Activated T-cell treated with anti-CD3 and anti-CD28 coated beads, Interleukin-2, amount 50 U/mL, for 4 hours (primary cell): ENCODE results near the gene NRXN3. TPM values are rescaled to one million over a fixed set of nuclear protein-coding genes. Genes with fewer than 3 reads are reported as not detected.

Experiments
- ATAC-seq, 2 donors: fragments of 200-7000 bp; cut with Tn5 transposase; one replicate each; pipeline ENCODE4 v1.10.0; 2021
- DNase-seq: peaks from one replicate; pipeline ENCODE4 v3.0.0-alpha.2; 2020
- H3K27me3 Mint-ChIP-seq: one replicate; pipeline ENCODE4 v1.8.0; 2021; ENCODE audit warnings: low read depth, mixed read lengths
- H3K36me3 Mint-ChIP-seq: one replicate; pipeline ENCODE4 v1.8.0; 2022; ENCODE audit warnings: mixed read lengths; ENCODE audit not compliant: insufficient read depth
- H3K4me1 Mint-ChIP-seq: one replicate; pipeline ENCODE4 v1.8.0; 2021; ENCODE audit warnings: low read depth, mixed read lengths
- H3K4me3 Mint-ChIP-seq: one replicate; pipeline ENCODE4 v1.8.0; 2021; ENCODE audit warnings: mild to moderate bottlenecking, moderate library complexity, mixed read lengths
- H3K9me3 Mint-ChIP-seq: one replicate; pipeline ENCODE4 v1.8.0; 2021; ENCODE audit warnings: mixed read lengths
- total RNA-seq, 3 donors: library from RNA; stranded (reverse); gene quantifications; one replicate each; pipeline ENCODE4 v1.2.1, GENCODE V29; 2021

NRXN3 gene
- total RNA-seq, 3 donors from 2014 or later, result not detected

- Mint-ChIP-seq H3K4me1 (no peaks in the 10 kb centered on the region), H3K36me3 (no peaks in the 10 kb centered on the region), H3K4me3 (no peak overlapping the region), H3K9me3 (no peaks in the 10 kb centered on the region), H3K27me3 (no peaks in the 10 kb centered on the region)
- DNase-seq (no peak), ATAC-seq (no peak)
Observed at GRCh38 chr14:79404874-79405511, 1234.8 kb downstream of the NRXN3 start.

- Mint-ChIP-seq H3K4me1 (no peaks in the 10 kb centered on the region), H3K36me3 (no peaks in the 10 kb centered on the region), H3K27me3 (no peaks in the 10 kb centered on the region), H3K4me3 (no peak overlapping the region), H3K9me3 (no peaks in the 10 kb centered on the region)
- DNase-seq (no peak), ATAC-seq (no peak)
Observed at GRCh38 chr14:79405512-79405910, 1235.3 kb downstream of the NRXN3 start.

GRCh38 chr14:79407572-79407971 is 1237.4 kb downstream of the NRXN3 start:
- Mint-ChIP-seq H3K4me3 (no peak overlapping the region), H3K4me1 (no peaks in the 10 kb centered on the region), H3K36me3 (no peaks in the 10 kb centered on the region), H3K27me3 (no peaks in the 10 kb centered on the region), H3K9me3 (peaks cover 3% of the 10 kb centered on the region)
- DNase-seq (no peak), ATAC-seq (no peak)

- H3K36me3 Mint-ChIP-seq, result no peaks in the 10 kb centered on the region
- peaks cover 3% of the 10 kb centered on the region for H3K9me3 Mint-ChIP-seq
- ATAC-seq, result no peak
- no peaks in the 10 kb centered on the region for H3K4me1 Mint-ChIP-seq
- DNase-seq, result no peak
- no peak overlapping the region for H3K4me3 Mint-ChIP-seq
- no peaks in the 10 kb centered on the region for H3K27me3 Mint-ChIP-seq
Observed at GRCh38 chr14:79408696-79409095, 1238.5 kb downstream of the NRXN3 start.

GRCh38 chr14:79411403-79412174 is 1241.4 kb downstream of the NRXN3 start:
- no peaks in the 10 kb centered on the region for H3K27me3 Mint-ChIP-seq
- ATAC-seq, result no peak
- DNase-seq, result no peak
- no peaks in the 10 kb centered on the region for H3K36me3 Mint-ChIP-seq
- no peak overlapping the region for H3K4me3 Mint-ChIP-seq
- H3K4me1 Mint-ChIP-seq, result no peaks in the 10 kb centered on the region
- H3K9me3 Mint-ChIP-seq, result peaks cover 3% of the 10 kb centered on the region

- Mint-ChIP-seq H3K4me3 (no peak overlapping the region), H3K36me3 (no peaks in the 10 kb centered on the region), H3K27me3 (no peaks in the 10 kb centered on the region), H3K4me1 (no peaks in the 10 kb centered on the region), H3K9me3 (peaks cover 3% of the 10 kb centered on the region)
- ATAC-seq, result no peak
- DNase-seq, result no peak
Observed at GRCh38 chr14:79412822-79413221, 1242.6 kb downstream of the NRXN3 start.

GRCh38 chr14:79413734-79414428 is 1243.7 kb downstream of the NRXN3 start:
- H3K36me3 Mint-ChIP-seq, result no peaks in the 10 kb centered on the region
- ATAC-seq (no peak), DNase-seq (no peak)
- no peak overlapping the region for H3K4me3 Mint-ChIP-seq
- H3K9me3 Mint-ChIP-seq, result peaks cover 3% of the 10 kb centered on the region
- H3K27me3 Mint-ChIP-seq, result no peaks in the 10 kb centered on the region
- H3K4me1 Mint-ChIP-seq, result no peaks in the 10 kb centered on the region

GRCh38 chr14:79415726-79416125 is 1245.6 kb downstream of the NRXN3 start:
- ATAC-seq (no peak), DNase-seq (no peak)
- no peaks in the 10 kb centered on the region for H3K27me3 Mint-ChIP-seq
- no peak overlapping the region for H3K4me3 Mint-ChIP-seq
- H3K4me1 Mint-ChIP-seq, result no peaks in the 10 kb centered on the region
- peaks cover 3% of the 10 kb centered on the region for H3K9me3 Mint-ChIP-seq
- no peaks in the 10 kb centered on the region for H3K36me3 Mint-ChIP-seq

GRCh38 chr14:79417961-79418360 is 1247.8 kb downstream of the NRXN3 start:
- no peaks in the 10 kb centered on the region for H3K4me1 Mint-ChIP-seq
- no peaks in the 10 kb centered on the region for H3K27me3 Mint-ChIP-seq
- no peak overlapping the region for H3K4me3 Mint-ChIP-seq
- H3K36me3 Mint-ChIP-seq, result no peaks in the 10 kb centered on the region
- ATAC-seq (no peak), DNase-seq (no peak)
- no peaks in the 10 kb centered on the region for H3K9me3 Mint-ChIP-seq

GRCh38 chr14:79418649-79419415 is 1248.7 kb downstream of the NRXN3 start:
- H3K36me3 Mint-ChIP-seq, result no peaks in the 10 kb centered on the region
- no peaks in the 10 kb centered on the region for H3K27me3 Mint-ChIP-seq

GRCh38 chr14:79419571-79420327 is 1249.6 kb downstream of the NRXN3 start:
- Mint-ChIP-seq H3K4me1 (no peaks in the 10 kb centered on the region), H3K4me3 (no peak overlapping the region), H3K27me3 (no peaks in the 10 kb centered on the region), H3K36me3 (no peaks in the 10 kb centered on the region), H3K9me3 (no peaks in the 10 kb centered on the region)
- no peak for ATAC-seq
- no peak for DNase-seq

More at GRCh38 chr14:79418649-79419415, 1248.7 kb downstream of the NRXN3 start:
- Mint-ChIP-seq H3K9me3 (no peaks in the 10 kb centered on the region), H3K4me1 (no peaks in the 10 kb centered on the region), H3K4me3 (no peak overlapping the region)
- DNase-seq, result no peak
- ATAC-seq, result no peak

- no peak for ATAC-seq
- Mint-ChIP-seq H3K9me3 (no peaks in the 10 kb centered on the region), H3K36me3 (no peaks in the 10 kb centered on the region)
Observed at GRCh38 chr14:79420725-79421124, 1250.6 kb downstream of the NRXN3 start.

GRCh38 chr14:79421811-79422210 is 1251.6 kb downstream of the NRXN3 start:
- H3K27me3 Mint-ChIP-seq, result no peaks in the 10 kb centered on the region
- DNase-seq, result no peak
- no peaks in the 10 kb centered on the region for H3K36me3 Mint-ChIP-seq
- H3K4me1 Mint-ChIP-seq, result no peaks in the 10 kb centered on the region
- no peaks in the 10 kb centered on the region for H3K9me3 Mint-ChIP-seq
- no peak overlapping the region for H3K4me3 Mint-ChIP-seq
- ATAC-seq, result no peak

More at GRCh38 chr14:79420725-79421124, 1250.6 kb downstream of the NRXN3 start:
- no peak for DNase-seq
- Mint-ChIP-seq H3K4me3 (no peak overlapping the region), H3K27me3 (no peaks in the 10 kb centered on the region), H3K4me1 (no peaks in the 10 kb centered on the region)
